Mammary epithelial cell (primary cell): ENCODE measurements around the gene HACD4.

Experiments
- EZH2 ChIP-seq: IDR thresholded peaks from 2 replicates; pipeline ENCODE4 v1.6.1; 2012; ENCODE audit warnings: low read length, inconsistent platforms, borderline replicate concordance
- TF ChIP-seq, protein P1 (sequence below), 2 donors: IDR thresholded peaks in 1 of 2; conservative IDR thresholded peaks in 1 of 2; 2 replicates each; pipeline ENCODE4 v1.5.1; 2011 to 2012; ENCODE audit warnings: inconsistent platforms in 2 of 2, low read length in 2 of 2, mild to moderate bottlenecking in 2 of 2, control low read depth in 1 of 2, low read depth in 1 of 2; ENCODE audit not compliant: insufficient read depth in 1 of 2; ENCODE audit errors: extremely low read depth in 1 of 2

DNA sequence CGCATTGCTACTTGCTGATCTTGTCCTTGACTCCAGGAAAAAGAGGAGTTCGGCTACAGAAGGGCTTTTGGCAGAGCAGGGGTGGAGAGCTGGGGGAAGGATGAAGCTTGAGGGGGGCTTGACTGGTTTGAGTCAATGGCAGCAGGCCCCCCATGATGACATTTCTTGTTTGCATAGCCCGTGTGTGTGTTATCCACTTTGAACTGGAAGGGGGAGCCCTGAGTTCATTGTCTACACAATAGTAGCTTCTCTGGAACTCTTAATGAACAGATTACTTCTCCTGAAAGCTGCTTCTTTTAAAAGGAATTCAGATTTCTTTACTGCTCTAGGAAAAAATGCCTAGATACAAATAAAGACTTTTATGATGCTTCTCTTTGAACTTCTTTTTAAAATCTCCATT lies 44.0 kb upstream of the HACD4 start:
- no peak for TF ChIP-seq EZH2
- TF ChIP-seq, protein P1, sequence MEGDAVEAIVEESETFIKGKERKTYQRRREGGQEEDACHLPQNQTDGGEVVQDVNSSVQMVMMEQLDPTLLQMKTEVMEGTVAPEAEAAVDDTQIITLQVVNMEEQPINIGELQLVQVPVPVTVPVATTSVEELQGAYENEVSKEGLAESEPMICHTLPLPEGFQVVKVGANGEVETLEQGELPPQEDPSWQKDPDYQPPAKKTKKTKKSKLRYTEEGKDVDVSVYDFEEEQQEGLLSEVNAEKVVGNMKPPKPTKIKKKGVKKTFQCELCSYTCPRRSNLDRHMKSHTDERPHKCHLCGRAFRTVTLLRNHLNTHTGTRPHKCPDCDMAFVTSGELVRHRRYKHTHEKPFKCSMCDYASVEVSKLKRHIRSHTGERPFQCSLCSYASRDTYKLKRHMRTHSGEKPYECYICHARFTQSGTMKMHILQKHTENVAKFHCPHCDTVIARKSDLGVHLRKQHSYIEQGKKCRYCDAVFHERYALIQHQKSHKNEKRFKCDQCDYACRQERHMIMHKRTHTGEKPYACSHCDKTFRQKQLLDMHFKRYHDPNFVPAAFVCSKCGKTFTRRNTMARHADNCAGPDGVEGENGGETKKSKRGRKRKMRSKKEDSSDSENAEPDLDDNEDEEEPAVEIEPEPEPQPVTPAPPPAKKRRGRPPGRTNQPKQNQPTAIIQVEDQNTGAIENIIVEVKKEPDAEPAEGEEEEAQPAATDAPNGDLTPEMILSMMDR (conservative IDR thresholded peaks at IDR 0.05 in 1 of 2, IDR thresholded peaks at IDR 0.05 in 1 of 2; ENCODE audit: extremely low read depth in 1 of 2, insufficient read depth in 1 of 2, low read depth in 1 of 2, low read length in 2 of 2), result no peak
